Type B pancreatic cell (in vitro differentiated cells): ENCODE results near the gene ADSL. TPM values are rescaled to one million over a fixed set of nuclear protein-coding genes. Genes with fewer than 3 reads are reported as not detected.
A peak's percentile ranks its signal among the peaks of the same experiment; 100 is the strongest.

Experiments used
- DNase-seq: peaks from one replicate; pipeline ENCODE4 v3.0.0; 2021; ENCODE audit warnings: mixed read lengths; ENCODE audit not compliant: unreplicated experiment; ENCODE audit errors: extremely low spot score
- H3K27ac Mint-ChIP-seq: 2 replicates; pipeline ENCODE4 v1.8.0; 2021; ENCODE audit warnings: mild to moderate bottlenecking, mixed read lengths
- H3K27me3 Mint-ChIP-seq: 2 replicates; pipeline ENCODE4 v1.8.0; 2021; ENCODE audit warnings: mixed read lengths
- H3K36me3 Mint-ChIP-seq: 2 replicates; pipeline ENCODE4 v1.8.0; 2021; ENCODE audit warnings: mixed read lengths
- H3K4me1 Mint-ChIP-seq: one replicate; pipeline ENCODE4 v1.8.0; 2021; ENCODE audit warnings: mixed read lengths; ENCODE audit not compliant: unreplicated experiment
- H3K4me3 Mint-ChIP-seq: 2 replicates; pipeline ENCODE4 v1.8.0; 2021; ENCODE audit warnings: mild to moderate bottlenecking, mixed read lengths
- H3K9me3 Mint-ChIP-seq: 2 replicates; pipeline ENCODE4 v1.8.0; 2021; ENCODE audit warnings: mixed read lengths
- total RNA-seq: library from RNA; stranded (reverse); gene quantifications from 2 replicates; pipeline ENCODE4 v1.2.1, GENCODE V29; 2021; ENCODE audit warnings: low replicate concordance
- TF ChIP-seq, protein P1 (sequence below): fragments of 200-600 bp; sonication (generic); conservative IDR thresholded peaks from 2 replicates; pipeline ENCODE4 v1.5.0; 2021; ENCODE audit warnings: antibody characterized with exemption, mild to moderate bottlenecking

The ADSL gene
- total RNA-seq, 1 donor from 2014 or later, result 82.8 TPM

DNA sequence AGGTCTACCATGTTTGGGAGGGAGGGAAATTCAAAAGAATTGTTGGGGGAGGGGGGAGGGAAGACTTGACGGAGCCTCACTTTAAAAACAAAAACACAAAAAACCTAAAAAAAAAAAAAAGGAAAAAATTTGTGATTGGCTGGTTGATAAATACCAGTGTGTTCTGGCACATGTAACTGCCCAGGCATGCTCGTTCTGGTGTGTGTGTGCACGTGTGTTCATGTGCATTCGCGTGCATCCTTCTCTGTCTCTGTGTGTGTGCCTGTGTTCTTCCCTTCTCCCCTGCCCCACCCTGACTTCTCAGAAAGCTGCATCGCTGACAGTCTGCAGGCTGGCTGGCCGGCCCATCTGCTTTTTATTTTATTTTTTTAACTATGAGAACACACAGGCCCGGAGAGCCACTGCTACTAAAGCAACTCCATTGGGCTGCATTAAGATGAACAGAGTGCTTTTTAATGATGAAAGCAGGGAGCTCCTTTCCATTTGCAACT lies 22.6 kb upstream of the ADSL start:
- DNase-seq, result no peak
- H3K4me3 Mint-ChIP-seq, result no peak overlapping the region
- H3K36me3 Mint-ChIP-seq, result peaks cover 19% of the 10 kb centered on the region
- no peaks in the 10 kb centered on the region for H3K27me3 Mint-ChIP-seq
- no peak overlapping the region for H3K27ac Mint-ChIP-seq
- H3K9me3 Mint-ChIP-seq, result no peaks in the 10 kb centered on the region
- H3K4me1 Mint-ChIP-seq, result peaks cover 17% of the 10 kb centered on the region
- TF ChIP-seq, protein P1, sequence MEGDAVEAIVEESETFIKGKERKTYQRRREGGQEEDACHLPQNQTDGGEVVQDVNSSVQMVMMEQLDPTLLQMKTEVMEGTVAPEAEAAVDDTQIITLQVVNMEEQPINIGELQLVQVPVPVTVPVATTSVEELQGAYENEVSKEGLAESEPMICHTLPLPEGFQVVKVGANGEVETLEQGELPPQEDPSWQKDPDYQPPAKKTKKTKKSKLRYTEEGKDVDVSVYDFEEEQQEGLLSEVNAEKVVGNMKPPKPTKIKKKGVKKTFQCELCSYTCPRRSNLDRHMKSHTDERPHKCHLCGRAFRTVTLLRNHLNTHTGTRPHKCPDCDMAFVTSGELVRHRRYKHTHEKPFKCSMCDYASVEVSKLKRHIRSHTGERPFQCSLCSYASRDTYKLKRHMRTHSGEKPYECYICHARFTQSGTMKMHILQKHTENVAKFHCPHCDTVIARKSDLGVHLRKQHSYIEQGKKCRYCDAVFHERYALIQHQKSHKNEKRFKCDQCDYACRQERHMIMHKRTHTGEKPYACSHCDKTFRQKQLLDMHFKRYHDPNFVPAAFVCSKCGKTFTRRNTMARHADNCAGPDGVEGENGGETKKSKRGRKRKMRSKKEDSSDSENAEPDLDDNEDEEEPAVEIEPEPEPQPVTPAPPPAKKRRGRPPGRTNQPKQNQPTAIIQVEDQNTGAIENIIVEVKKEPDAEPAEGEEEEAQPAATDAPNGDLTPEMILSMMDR, result no peak

DNA sequence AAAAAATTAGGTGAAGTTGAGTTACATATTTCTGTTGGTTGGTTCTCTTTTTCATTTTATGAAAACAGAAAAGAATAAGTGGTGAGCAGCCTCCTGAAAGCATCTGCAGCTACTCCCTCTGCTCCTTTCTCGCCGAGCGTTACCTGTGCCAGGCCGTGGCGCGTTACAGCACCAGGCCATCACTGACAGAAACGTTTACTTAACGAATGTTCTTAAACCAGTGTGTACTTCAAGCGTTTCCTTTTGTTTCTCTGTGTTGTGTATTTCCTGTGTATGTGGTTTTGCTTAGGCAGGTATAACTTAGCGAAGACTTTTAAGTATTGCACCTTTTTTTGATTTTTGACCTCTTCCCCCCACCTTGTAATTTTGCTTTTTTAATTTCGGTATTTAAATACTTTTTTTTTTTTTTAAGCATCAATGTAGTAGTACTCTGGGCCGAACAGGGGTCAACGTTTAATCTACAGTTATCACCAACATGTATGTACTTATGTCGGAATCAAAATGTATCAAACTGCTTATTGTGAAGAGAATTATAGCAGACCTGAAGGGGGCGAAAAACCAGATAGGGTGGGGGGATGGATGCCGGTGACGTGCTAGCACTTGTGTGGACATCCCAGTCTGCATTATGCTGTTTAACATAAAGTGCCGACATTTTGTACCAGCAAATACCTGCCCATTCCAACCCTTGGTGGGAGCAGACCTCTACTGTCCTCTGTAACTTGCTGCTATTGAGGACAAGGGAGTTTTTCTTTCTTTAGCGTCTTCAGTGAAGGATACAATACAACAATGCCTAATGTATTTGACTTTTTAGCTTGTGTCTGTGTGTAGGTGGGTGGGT lies 21.6 kb upstream of the ADSL start:
- Mint-ChIP-seq H3K4me3 (no peak overlapping the region), H3K36me3 (peaks cover 19% of the 10 kb centered on the region), H3K9me3 (no peaks in the 10 kb centered on the region), H3K27ac (no peak overlapping the region), H3K27me3 (no peaks in the 10 kb centered on the region), H3K4me1 (peaks cover 17% of the 10 kb centered on the region)
- DNase-seq, result no peak
- TF ChIP-seq, protein P1, result no peak

DNA sequence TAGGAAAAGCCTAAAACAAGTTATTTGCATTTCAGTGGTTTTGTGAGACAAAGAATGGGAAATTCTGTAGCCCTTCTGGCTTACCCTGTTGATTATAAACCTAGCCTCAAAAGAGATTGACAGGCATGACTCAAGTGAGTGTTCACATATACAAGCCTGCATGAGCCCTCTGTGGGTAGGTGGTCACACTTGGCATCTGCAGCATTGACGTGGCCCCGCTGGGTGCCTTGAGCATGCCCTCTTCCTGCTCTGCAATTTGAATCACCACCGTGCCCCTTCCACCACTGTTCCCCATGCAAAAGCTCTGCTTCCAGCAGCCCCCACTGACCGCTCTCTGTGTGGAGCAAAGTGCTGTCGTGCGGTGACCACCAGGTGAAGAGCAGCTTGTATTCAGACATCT lies 21.0 kb upstream of the ADSL start:
- Mint-ChIP-seq H3K27me3 (no peaks in the 10 kb centered on the region), H3K4me3 (no peak overlapping the region), H3K9me3 (no peaks in the 10 kb centered on the region), H3K36me3 (peaks cover 19% of the 10 kb centered on the region), H3K27ac (peak overlapping the region; percentile 5), H3K4me1 (peaks cover 17% of the 10 kb centered on the region)
- TF ChIP-seq, protein P1, result no peak
- DNase-seq, result no peak

DNA sequence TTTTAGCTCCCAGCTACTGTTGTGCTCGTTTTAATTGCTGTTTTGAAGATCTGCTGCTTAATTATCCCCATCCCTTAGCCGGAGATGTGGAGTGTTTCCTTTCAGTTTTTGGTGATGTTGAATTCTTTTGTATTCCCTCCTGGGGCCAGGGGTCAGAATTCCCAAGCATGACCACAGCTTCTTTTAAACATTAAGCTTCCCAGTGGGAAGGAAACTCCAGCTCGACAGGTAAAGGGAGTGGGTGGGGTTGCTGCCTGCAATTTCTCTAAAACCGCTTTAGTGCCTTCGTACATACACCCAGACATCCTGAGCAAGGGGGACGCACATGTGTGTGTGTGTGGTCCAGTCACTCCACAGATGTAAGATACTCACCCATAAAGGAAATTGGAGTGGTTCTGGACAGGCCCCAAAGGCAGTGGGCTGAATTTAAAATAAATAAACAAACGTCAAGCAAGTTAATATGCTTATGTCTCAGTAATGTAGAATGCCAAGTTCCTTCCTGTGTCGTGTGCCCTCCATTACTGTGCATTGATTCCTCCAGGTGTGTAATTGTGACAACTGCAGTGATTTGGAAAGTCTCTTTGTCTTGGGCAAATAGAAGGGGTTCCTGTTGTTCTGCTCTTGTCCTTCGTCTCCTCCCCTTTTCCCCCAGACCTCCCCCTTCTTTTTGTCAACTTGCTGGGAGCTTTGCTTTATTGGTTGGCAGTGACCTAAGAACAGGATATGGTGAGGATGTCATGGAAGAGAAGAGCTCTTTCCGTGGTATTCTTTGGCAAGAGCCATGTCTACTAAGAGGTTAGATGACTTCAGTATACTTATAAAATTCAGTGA lies 19.2 kb upstream of the ADSL start:
- Mint-ChIP-seq H3K27me3 (no peaks in the 10 kb centered on the region), H3K9me3 (no peaks in the 10 kb centered on the region), H3K36me3 (peaks cover 8% of the 10 kb centered on the region), H3K27ac (peak overlapping the region; percentile 33), H3K4me3 (peak overlapping the region; percentile 5), H3K4me1 (peaks cover 24% of the 10 kb centered on the region)
- TF ChIP-seq, protein P1, result no peak
- no peak for DNase-seq

DNA sequence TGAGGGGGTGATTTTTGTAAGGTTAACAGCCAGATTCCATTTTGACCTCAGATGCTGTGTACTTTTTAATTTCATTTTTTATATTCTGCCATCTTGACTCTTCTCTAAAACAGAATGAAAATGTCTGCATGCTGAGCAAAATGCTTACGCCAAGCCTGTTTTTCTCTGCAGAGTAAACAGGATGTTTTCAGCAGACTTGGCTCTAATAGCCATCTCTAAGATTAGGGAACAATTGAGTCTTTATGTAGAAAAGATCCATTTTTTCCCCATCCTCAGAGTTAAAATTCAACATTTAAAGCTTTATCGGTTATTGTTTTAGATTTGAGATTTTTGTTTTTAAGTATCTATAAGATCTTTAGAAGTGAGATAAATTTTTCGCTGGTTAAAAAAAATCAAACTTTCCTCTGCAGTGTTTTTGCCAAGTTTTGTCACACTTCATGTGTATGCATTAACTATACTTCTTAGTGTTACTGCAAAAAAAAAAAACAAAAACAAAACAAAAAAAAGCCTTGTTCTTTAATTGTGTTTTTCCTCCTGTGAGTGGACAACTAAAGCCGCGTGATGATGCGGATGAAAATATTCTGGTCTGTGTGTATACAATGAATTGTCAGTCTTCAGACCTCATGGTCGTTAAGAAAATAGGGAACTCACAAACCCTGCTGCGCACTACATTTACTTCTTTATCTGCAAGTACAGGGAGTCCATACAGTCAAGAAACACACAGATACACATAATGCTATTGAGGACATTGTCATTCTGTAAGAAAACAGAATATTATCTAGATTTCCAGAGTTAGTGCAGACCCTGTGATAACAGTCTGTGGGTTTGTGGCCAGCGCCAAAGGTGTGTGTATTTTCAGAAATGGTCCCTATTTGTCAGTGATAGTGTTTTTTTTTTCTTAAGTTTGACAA lies 17.5 kb upstream of the ADSL start:
- H3K27ac Mint-ChIP-seq, result no peak overlapping the region
- H3K27me3 Mint-ChIP-seq, result no peaks in the 10 kb centered on the region
- no peaks in the 10 kb centered on the region for H3K9me3 Mint-ChIP-seq
- H3K36me3 Mint-ChIP-seq, result peaks cover 4% of the 10 kb centered on the region
- DNase-seq, result no peak
- H3K4me1 Mint-ChIP-seq, result peaks cover 35% of the 10 kb centered on the region
- TF ChIP-seq, protein P1, result no peak
- no peak overlapping the region for H3K4me3 Mint-ChIP-seq
